SK-N-SH treated with all-trans-retinoic acid at 6 μM for 48 hours (cell line): ENCODE measurements around the gene PRM1.
"Not testable (repeated sequence)": the region's sequence is repeated elsewhere in the genome, so short reads cannot be mapped to it uniquely, and the experiment has no call there.

Source experiments
- ATAC-seq: fragments of 200-7000 bp; cut with Tn5 transposase; 3 replicates; pipeline ENCODE4 v1.9.1; 2020; ENCODE audit warnings: mild to moderate bottlenecking, moderate library complexity
- ARNTL ChIP-seq: fragments of 450-650 bp; formaldehyde crosslinking; IDR thresholded peaks from 2 replicates; pipeline ENCODE4 v1.5.0; 2020; ENCODE audit warnings: low read depth, mild to moderate bottlenecking, moderate library complexity, borderline replicate concordance
- BACH2 ChIP-seq: fragments of 250-450 bp; sonication (Bioruptor Pico); IDR thresholded peaks from 2 replicates; pipeline ENCODE4 v1.9.0; 2021; ENCODE audit warnings: mild to moderate bottlenecking, borderline replicate concordance
- CSDC2 ChIP-seq: fragments of 250-450 bp; sonication (Bioruptor Pico); IDR thresholded peaks from 2 replicates; pipeline ENCODE4 v1.5.0; 2020; ENCODE audit warnings: mild to moderate bottlenecking, moderate library complexity
- ESRRG ChIP-seq: fragments of 250-450 bp; sonication (Bioruptor Pico); IDR thresholded peaks from 2 replicates; pipeline ENCODE4 v1.6.1; 2021; ENCODE audit warnings: mild to moderate bottlenecking
- ISL1 ChIP-seq: fragments of 250-450 bp; sonication (Bioruptor Pico); IDR thresholded peaks from 2 replicates; pipeline ENCODE4 v2.1.2; 2022; ENCODE audit warnings: mild to moderate bottlenecking, moderate library complexity
- OSR1 ChIP-seq: fragments of 250-450 bp; sonication (Bioruptor Pico); IDR thresholded peaks from 2 replicates; pipeline ENCODE4 v1.8.0; 2022; ENCODE audit warnings: moderate library complexity, mild to moderate bottlenecking, inconsistent platforms
- PATZ1 ChIP-seq: fragments of 250-450 bp; sonication (Bioruptor Pico); IDR thresholded peaks from 2 replicates; pipeline ENCODE4 v1.8.0; 2020; ENCODE audit warnings: mild to moderate bottlenecking, moderate library complexity, borderline replicate concordance
- POU6F1 ChIP-seq: fragments of 250-450 bp; sonication (Bioruptor Pico); IDR thresholded peaks from 2 replicates; pipeline ENCODE4 v1.8.0; 2021; ENCODE audit warnings: low read depth, mild to moderate bottlenecking, moderate library complexity, borderline replicate concordance
- PPARA ChIP-seq: fragments of 250-450 bp; sonication (Bioruptor Pico); IDR thresholded peaks from 2 replicates; pipeline ENCODE4 v1.5.0; 2020; ENCODE audit warnings: mild to moderate bottlenecking, borderline replicate concordance
- RARB ChIP-seq: fragments of 250-450 bp; sonication (Bioruptor Pico); IDR thresholded peaks from 2 replicates; pipeline ENCODE4 v1.8.0; 2021; ENCODE audit warnings: mild to moderate bottlenecking, moderate library complexity
- TCF4 ChIP-seq: fragments of 250-450 bp; sonication (Bioruptor Pico); IDR thresholded peaks from 2 replicates; pipeline ENCODE4 v1.8.0; 2021; ENCODE audit warnings: mild to moderate bottlenecking, moderate library complexity, borderline replicate concordance
- TOX ChIP-seq: fragments of 250-450 bp; sonication (Bioruptor Pico); IDR thresholded peaks from 2 replicates; pipeline ENCODE4 v1.8.0; 2021; ENCODE audit warnings: mild to moderate bottlenecking, moderate library complexity, borderline replicate concordance
- ZFP3 ChIP-seq: fragments of 250-450 bp; sonication (Bioruptor Pico); IDR thresholded peaks from 2 replicates; pipeline ENCODE4 v1.5.0; 2020; ENCODE audit warnings: mild to moderate bottlenecking, moderate library complexity
- ZFP30 ChIP-seq: fragments of 450-650 bp; formaldehyde crosslinking; IDR thresholded peaks from 2 replicates; pipeline ENCODE4 v1.5.0; 2022; ENCODE audit warnings: mild to moderate bottlenecking, moderate library complexity
- ZNF565 ChIP-seq: fragments of 450-650 bp; formaldehyde crosslinking; conservative IDR thresholded peaks from 2 replicates; pipeline ENCODE4 v1.5.0; 2020; ENCODE audit warnings: low read depth, mild to moderate bottlenecking, moderate library complexity
- ZNF8 ChIP-seq: fragments of 450-650 bp; formaldehyde crosslinking; IDR thresholded peaks from 2 replicates; pipeline ENCODE4 v1.5.0; 2020; ENCODE audit warnings: mild to moderate bottlenecking, moderate library complexity
- TF ChIP-seq, protein P1 (sequence below): fragments of 250-450 bp; sonication (Bioruptor Pico); IDR thresholded peaks from 2 replicates; pipeline ENCODE4 v1.5.1; 2020; ENCODE audit warnings: low read depth, mild to moderate bottlenecking, moderate library complexity
- TF ChIP-seq, protein P2 (sequence below): fragments of 250-450 bp; sonication (Bioruptor Pico); IDR thresholded peaks from 2 replicates; pipeline ENCODE4 v1.5.1; 2021; ENCODE audit warnings: mild to moderate bottlenecking, moderate library complexity
- TF ChIP-seq, protein P3 (sequence below): fragments of 250-450 bp; sonication (Bioruptor Pico); IDR thresholded peaks from 2 replicates; pipeline ENCODE4 v1.5.0; 2020; ENCODE audit warnings: mild to moderate bottlenecking, moderate library complexity

PRM1 gene

GRCh38 chr16:11298950-11299547 lies 17.9 kb upstream of the PRM1 start:
- ATAC-seq: not testable (repeated sequence)

DNA sequence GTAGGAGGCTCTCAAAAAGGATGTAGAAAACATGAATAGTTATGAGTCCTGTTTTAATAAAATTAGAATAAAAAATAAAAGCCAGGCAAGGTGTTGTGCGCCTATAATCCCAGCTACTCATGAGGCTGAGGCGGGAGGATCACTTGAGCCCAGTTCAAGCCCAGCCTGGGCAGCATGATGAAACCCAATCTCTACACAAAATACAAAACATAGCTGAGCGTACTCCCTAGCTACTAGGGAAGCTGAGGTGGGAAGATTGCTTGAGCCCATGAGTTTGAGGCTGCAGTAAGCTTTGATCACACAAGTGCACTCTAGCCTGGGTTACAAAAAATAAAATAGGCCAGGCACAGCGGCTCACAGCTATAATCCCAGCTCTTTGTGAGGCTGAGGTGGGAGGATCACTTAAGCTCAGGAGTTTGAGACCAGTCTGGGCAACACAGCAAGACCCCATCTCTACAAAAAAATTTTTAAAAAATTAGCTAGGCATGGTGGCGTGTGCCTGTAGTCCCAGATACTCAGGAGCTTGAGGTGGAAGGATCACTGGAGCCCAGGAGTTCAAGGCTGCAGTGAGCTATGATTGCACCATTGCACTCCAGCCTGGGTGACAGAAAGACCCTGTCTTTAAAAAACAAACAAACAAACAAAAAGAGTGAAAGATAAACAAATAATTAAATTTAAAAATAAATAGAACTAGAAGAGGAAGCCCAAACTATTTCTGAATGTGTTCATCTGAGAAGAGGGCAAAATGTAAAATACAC lies 17.2 kb upstream of the PRM1 start:
- TF ChIP-seq ZFP30 (CRISPR knock-in tag): no peak
- TF ChIP-seq, protein P1, sequence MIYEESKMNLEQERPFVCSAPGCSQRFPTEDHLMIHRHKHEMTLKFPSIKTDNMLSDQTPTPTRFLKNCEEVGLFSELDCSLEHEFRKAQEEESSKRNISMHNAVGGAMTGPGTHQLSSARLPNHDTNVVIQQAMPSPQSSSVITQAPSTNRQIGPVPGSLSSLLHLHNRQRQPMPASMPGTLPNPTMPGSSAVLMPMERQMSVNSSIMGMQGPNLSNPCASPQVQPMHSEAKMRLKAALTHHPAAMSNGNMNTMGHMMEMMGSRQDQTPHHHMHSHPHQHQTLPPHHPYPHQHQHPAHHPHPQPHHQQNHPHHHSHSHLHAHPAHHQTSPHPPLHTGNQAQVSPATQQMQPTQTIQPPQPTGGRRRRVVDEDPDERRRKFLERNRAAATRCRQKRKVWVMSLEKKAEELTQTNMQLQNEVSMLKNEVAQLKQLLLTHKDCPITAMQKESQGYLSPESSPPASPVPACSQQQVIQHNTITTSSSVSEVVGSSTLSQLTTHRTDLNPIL (CRISPR knock-in tag): no peak
- TF ChIP-seq, all 23 proteins: peak for 0
- peak; percentile 4; the same call in 1 of the 3 replicates for ATAC-seq

DNA sequence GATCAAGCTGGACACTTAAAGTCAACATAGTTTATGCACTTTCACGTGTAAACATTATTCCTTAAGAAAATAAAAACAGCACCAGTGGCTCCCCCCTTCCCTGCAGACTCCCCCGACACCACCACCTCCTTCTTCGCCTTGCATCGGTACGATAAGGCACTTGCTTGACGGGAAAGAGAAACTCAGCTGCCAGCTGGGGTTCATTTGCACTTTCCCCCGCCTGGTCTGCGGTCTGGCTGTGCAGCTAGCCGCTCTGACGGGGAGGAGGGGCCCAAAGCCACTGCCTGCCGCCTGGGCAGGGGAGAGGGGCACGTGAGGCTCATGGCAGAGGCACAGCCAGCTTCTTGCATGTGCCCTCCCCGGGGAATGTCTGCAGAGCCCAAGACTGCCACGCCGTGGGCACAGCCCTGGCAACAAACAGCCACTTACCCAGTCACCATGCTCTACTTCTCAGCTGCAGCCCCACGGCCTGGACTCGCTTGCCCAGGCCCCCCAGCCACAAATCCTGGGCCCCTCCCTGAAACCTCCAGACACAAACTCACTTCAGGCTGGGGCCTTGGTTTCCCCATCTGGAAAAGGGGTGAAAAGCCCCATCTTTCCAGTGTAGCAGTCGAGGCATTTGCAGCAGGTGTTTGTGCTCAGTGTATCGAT lies 16.5 kb upstream of the PRM1 start:
- ATAC-seq: peak; percentile 93
- TF ChIP-seq RARB (CRISPR knock-in tag): no peak
- peak; percentile 69; the same call in 1 of the 2 replicates for TF ChIP-seq PATZ1 (CRISPR knock-in tag)
- no peak for TF ChIP-seq BACH2 (CRISPR knock-in tag)
- TF ChIP-seq ESRRG (CRISPR knock-in tag): no peak
- peak; percentile 17; the same call in 1 of the 2 replicates for TF ChIP-seq TCF4 (CRISPR knock-in tag)
- no peak for TF ChIP-seq PPARA (CRISPR knock-in tag)
- TF ChIP-seq ISL1 (CRISPR knock-in tag): no peak
- TF ChIP-seq, protein P2, sequence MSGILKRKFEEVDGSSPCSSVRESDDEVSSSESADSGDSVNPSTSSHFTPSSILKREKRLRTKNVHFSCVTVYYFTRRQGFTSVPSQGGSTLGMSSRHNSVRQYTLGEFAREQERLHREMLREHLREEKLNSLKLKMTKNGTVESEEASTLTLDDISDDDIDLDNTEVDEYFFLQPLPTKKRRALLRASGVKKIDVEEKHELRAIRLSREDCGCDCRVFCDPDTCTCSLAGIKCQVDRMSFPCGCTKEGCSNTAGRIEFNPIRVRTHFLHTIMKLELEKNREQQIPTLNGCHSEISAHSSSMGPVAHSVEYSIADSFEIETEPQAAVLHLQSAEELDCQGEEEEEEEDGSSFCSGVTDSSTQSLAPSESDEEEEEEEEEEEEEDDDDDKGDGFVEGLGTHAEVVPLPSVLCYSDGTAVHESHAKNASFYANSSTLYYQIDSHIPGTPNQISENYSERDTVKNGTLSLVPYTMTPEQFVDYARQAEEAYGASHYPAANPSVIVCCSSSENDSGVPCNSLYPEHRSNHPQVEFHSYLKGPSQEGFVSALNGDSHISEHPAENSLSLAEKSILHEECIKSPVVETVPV (CRISPR knock-in tag): no peak
- no peak for TF ChIP-seq ARNTL (CRISPR knock-in tag)

DNA sequence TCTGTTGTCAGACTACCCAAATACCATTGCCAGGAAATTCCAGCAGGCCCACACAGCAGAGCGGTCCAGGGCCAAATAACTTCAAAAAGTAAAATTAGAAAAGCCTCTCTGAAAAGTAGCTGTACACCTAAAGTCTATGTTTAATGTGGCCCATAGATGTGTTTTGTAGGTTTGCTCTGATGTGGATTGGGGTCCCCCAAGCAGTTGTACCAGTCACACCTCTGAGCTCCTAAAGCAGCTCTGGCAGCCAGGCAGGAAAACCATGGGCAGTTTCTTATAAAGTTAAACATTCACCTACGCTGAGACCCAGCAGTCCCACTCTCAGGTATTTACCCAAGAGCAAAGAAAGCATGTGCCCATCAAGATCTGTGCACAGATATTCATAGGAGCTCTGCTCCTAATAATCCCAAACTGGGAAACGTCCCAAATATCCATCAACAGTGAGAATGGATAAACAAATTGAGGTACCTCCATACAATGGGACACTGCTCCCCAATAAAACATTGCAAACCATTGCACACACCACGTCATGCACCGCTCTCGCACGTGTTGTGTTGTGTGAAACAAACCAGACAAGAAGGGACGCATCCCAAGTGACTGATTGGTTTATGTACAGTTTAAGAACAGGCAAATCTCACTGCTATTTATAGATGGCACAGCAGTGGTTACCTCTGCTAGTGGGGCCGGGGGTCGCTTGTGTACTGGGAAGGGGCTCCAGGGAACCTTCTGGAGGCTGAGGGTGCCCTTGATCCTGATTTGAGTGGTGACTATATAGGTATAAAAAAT lies 15.8 kb upstream of the PRM1 start:
- ATAC-seq: peak; percentile 36
- TF ChIP-seq CSDC2 (CRISPR knock-in tag) (no peak), ZFP3 (CRISPR knock-in tag) (no peak), PATZ1 (CRISPR knock-in tag) (no peak), ZFP30 (CRISPR knock-in tag) (no peak), RARB (CRISPR knock-in tag) (no peak), ISL1 (CRISPR knock-in tag) (no peak), TCF4 (CRISPR knock-in tag) (no peak), ZNF8 (CRISPR knock-in tag) (no peak), BACH2 (CRISPR knock-in tag) (no peak), POU6F1 (CRISPR knock-in tag) (no peak), ZNF565 (CRISPR knock-in tag) (no peak), ESRRG (CRISPR knock-in tag) (no peak), OSR1 (no peak), TOX (CRISPR knock-in tag) (no peak)
- TF ChIP-seq, protein P1 (CRISPR knock-in tag): no peak
- TF ChIP-seq, protein P3, sequence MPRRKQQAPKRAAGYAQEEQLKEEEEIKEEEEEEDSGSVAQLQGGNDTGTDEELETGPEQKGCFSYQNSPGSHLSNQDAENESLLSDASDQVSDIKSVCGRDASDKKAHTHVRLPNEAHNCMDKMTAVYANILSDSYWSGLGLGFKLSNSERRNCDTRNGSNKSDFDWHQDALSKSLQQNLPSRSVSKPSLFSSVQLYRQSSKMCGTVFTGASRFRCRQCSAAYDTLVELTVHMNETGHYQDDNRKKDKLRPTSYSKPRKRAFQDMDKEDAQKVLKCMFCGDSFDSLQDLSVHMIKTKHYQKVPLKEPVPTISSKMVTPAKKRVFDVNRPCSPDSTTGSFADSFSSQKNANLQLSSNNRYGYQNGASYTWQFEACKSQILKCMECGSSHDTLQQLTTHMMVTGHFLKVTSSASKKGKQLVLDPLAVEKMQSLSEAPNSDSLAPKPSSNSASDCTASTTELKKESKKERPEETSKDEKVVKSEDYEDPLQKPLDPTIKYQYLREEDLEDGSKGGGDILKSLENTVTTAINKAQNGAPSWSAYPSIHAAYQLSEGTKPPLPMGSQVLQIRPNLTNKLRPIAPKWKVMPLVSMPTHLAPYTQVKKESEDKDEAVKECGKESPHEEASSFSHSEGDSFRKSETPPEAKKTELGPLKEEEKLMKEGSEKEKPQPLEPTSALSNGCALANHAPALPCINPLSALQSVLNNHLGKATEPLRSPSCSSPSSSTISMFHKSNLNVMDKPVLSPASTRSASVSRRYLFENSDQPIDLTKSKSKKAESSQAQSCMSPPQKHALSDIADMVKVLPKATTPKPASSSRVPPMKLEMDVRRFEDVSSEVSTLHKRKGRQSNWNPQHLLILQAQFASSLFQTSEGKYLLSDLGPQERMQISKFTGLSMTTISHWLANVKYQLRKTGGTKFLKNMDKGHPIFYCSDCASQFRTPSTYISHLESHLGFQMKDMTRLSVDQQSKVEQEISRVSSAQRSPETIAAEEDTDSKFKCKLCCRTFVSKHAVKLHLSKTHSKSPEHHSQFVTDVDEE (CRISPR knock-in tag): no peak
